Hepatocyte (in vitro differentiated cells): ENCODE results near the gene TMEM252. TPM values are rescaled to one million over a fixed set of nuclear protein-coding genes. Genes with fewer than 3 reads are reported as not detected.

ENCODE experiments used
- DNase-seq: peaks from one replicate; pipeline ENCODE4 v3.0.0-alpha.2; 2016; ENCODE audit warnings: low spot score
- H2AFZ ChIP-seq: fragments of 200-600 bp; sonication (generic); 2 replicates; pipeline ENCODE4 v1.6.0; 2016; ENCODE audit warnings: antibody characterized with exemption, mild to moderate bottlenecking
- H3K27ac ChIP-seq: fragments of 200-600 bp; sonication (generic); 2 replicates; pipeline ENCODE4 v1.5.1; 2016; ENCODE audit warnings: mild to moderate bottlenecking
- H3K27me3 ChIP-seq: fragments of 200-600 bp; sonication (generic); 2 replicates; pipeline ENCODE4 v1.6.1; 2016
- H3K36me3 ChIP-seq: fragments of 200-600 bp; sonication (generic); replicated peaks from 2 replicates; pipeline ENCODE4 v1.5.1; 2016; ENCODE audit warnings: low read depth; ENCODE audit not compliant: insufficient read depth
- H3K4me1 ChIP-seq: fragments of 200-600 bp; sonication (generic); 2 replicates; pipeline ENCODE4 v1.5.1; 2016; ENCODE audit warnings: mild to moderate bottlenecking, moderate library complexity; ENCODE audit not compliant: insufficient read depth
- H3K4me2 ChIP-seq: fragments of 200-600 bp; sonication (generic); 2 replicates; pipeline ENCODE4 v1.6.0; 2016
- H3K4me3 ChIP-seq: fragments of 200-600 bp; sonication (generic); 2 replicates; pipeline ENCODE4 v1.5.1; 2016; ENCODE audit warnings: mild to moderate bottlenecking
- H3K79me2 ChIP-seq: fragments of 200-600 bp; sonication (generic); 2 replicates; pipeline ENCODE4 v1.6.0; 2017; ENCODE audit warnings: mild to moderate bottlenecking
- H3K9me2 ChIP-seq: fragments of 200-600 bp; sonication (generic); replicated peaks from 2 replicates; pipeline ENCODE4 v1.6.0; 2017; ENCODE audit warnings: mild to moderate bottlenecking; ENCODE audit not compliant: insufficient read depth
- H3K9me3 ChIP-seq: fragments of 200-600 bp; sonication (generic); 2 replicates; pipeline ENCODE4 v1.5.1; 2016; ENCODE audit warnings: low read depth, mild to moderate bottlenecking
- H4K20me1 ChIP-seq: fragments of 200-600 bp; sonication (generic); 2 replicates; pipeline ENCODE4 v1.6.0; 2016; ENCODE audit warnings: mild to moderate bottlenecking; ENCODE audit not compliant: insufficient read depth, poor library complexity, severe bottlenecking
- EZH2 ChIP-seq: fragments of 200-600 bp; sonication (generic); IDR thresholded peaks from 2 replicates; pipeline ENCODE4 v1.6.1; 2016; ENCODE audit warnings: antibody characterized with exemption, mild to moderate bottlenecking, borderline replicate concordance
- EZH2phosphoT487 ChIP-seq: fragments of 200-600 bp; sonication (generic); IDR thresholded peaks from one replicate; pipeline ENCODE4 v1.6.1; 2018; ENCODE audit warnings: antibody characterized with exemption, mild to moderate bottlenecking, low read depth, moderate library complexity; ENCODE audit not compliant: unreplicated experiment, severe bottlenecking
- WGBS: methylation state at CpG from one replicate; pipeline ENCODE4 v1.1.6; 2016; ENCODE audit warnings: low lambda C conversion rate; ENCODE audit errors: missing lambda C conversion rate; 5-methylcytosine and 5-hydroxymethylcytosine counted together
- polyA plus RNA-seq: library from polyadenylated mRNA; unstranded; fragments of >200 nt; fragmentation: Nextera tagmentation; extraction: Ambion mirVana; gene quantifications from 2 replicates; pipeline ENCODE4 v1.2.1, GENCODE V29; 2016
- total RNA-seq: library from RNA; depleted of rRNA; stranded (reverse); fragments of >200 nt; gene quantifications from 2 replicates; pipeline ENCODE4 v1.2.3, GENCODE V29; 2014
- TF ChIP-seq, protein P1 (sequence below): fragments of 200-600 bp; sonication (generic); IDR thresholded peaks from 2 replicates; pipeline ENCODE4 v1.5.1; 2016; ENCODE audit warnings: antibody characterized with exemption, mild to moderate bottlenecking; ENCODE audit not compliant: poor library complexity

Gene TMEM252
- total and polyA plus RNA-seq, 2 experiments from 2014 or later, result 0.16 TPM; not detected in 1

DNA sequence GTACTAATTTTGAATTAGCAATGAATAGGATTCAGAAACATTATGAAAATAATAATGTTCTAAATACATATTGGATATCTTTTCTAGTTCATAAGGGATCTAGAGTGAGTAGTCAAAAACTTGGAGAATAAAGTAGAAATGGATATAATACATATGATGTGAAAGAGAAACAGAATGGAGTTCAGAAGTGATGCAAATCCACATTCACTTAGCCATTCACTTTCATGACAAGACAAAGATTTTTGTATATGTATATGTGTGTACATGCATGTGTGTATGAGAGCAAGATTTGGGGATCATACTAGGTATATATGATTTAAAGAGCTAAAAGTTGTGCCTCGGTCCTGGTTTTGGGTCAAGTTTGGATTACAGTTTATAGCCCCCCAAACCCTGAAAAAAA is 34.1 kb downstream of the TMEM252 start:
- no peaks in the 10 kb centered on the region for H3K36me3 ChIP-seq
- no peak overlapping the region for H3K4me2 ChIP-seq
- no peaks in the 10 kb centered on the region for H4K20me1 ChIP-seq
- 100% methylated on average over 1 of the region's 1 CpG for WGBS
- H3K9me3 ChIP-seq, result no peaks in the 10 kb centered on the region
- no peak overlapping the region for H2AFZ ChIP-seq
- H3K79me2 ChIP-seq, result no peaks in the 10 kb centered on the region
- H3K27me3 ChIP-seq, result no peaks in the 10 kb centered on the region
- H3K4me1 ChIP-seq, result peaks cover 2% of the 10 kb centered on the region
- no peak overlapping the region for H3K4me3 ChIP-seq
- no peaks in the 10 kb centered on the region for H3K9me2 ChIP-seq
- DNase-seq, result no peak
- TF ChIP-seq, protein P1, sequence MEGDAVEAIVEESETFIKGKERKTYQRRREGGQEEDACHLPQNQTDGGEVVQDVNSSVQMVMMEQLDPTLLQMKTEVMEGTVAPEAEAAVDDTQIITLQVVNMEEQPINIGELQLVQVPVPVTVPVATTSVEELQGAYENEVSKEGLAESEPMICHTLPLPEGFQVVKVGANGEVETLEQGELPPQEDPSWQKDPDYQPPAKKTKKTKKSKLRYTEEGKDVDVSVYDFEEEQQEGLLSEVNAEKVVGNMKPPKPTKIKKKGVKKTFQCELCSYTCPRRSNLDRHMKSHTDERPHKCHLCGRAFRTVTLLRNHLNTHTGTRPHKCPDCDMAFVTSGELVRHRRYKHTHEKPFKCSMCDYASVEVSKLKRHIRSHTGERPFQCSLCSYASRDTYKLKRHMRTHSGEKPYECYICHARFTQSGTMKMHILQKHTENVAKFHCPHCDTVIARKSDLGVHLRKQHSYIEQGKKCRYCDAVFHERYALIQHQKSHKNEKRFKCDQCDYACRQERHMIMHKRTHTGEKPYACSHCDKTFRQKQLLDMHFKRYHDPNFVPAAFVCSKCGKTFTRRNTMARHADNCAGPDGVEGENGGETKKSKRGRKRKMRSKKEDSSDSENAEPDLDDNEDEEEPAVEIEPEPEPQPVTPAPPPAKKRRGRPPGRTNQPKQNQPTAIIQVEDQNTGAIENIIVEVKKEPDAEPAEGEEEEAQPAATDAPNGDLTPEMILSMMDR, result no peak
- no peak for TF ChIP-seq EZH2phosphoT487
- no peak for TF ChIP-seq EZH2
- H3K27ac ChIP-seq, result peak overlapping the region; percentile 36

DNA sequence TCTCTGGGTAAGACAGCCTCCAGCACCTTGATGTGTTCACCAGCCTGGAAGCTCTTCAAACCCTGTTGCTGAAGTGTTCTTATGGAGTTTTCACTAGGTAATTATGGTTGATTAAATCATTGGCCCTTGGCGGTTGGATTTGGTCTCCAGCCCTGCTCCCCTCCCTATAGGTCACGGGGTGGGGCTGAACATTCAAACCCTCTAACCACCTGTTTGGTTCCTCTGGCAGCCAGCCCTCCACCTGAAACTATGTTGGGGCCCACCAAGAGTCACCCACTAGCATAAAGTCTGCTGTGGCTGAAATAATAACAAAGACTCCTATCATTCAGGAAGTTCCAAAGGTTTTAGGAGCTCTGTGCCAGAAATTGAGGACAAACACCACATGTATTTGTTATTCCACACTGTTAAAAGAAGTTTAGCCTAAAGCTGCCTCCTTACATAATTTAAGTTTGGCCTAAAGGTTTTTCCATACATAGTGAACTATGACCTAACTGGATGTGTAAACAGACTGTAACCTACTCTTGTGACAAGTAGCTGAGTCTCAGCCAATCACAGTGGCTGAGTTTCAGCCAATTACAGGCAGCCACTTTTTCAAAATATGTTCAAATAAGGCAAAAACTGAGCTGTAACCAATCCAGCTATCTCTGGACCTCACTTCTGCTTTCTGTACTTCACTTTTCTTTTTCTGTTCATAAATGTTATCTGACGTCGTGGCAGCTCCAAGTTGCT is 34.8 kb downstream of the TMEM252 start:
- H3K36me3 ChIP-seq, result no peaks in the 10 kb centered on the region
- no peaks in the 10 kb centered on the region for H3K27me3 ChIP-seq
- no peaks in the 10 kb centered on the region for H3K79me2 ChIP-seq
- peaks cover 9% of the 10 kb centered on the region for H3K4me1 ChIP-seq
- no peak overlapping the region for H2AFZ ChIP-seq
- no peak for DNase-seq
- H3K4me3 ChIP-seq, result no peak overlapping the region
- TF ChIP-seq, protein P1, result no peak
- no peak for TF ChIP-seq EZH2
- TF ChIP-seq EZH2phosphoT487, result no peak
- H3K9me2 ChIP-seq, result no peaks in the 10 kb centered on the region
- peak overlapping the region; percentile 38 for H3K27ac ChIP-seq
- WGBS, result 87% methylated on average over 4 of the region's 4 CpGs
- no peaks in the 10 kb centered on the region for H4K20me1 ChIP-seq
- H3K9me3 ChIP-seq, result no peaks in the 10 kb centered on the region
- no peak overlapping the region for H3K4me2 ChIP-seq

DNA sequence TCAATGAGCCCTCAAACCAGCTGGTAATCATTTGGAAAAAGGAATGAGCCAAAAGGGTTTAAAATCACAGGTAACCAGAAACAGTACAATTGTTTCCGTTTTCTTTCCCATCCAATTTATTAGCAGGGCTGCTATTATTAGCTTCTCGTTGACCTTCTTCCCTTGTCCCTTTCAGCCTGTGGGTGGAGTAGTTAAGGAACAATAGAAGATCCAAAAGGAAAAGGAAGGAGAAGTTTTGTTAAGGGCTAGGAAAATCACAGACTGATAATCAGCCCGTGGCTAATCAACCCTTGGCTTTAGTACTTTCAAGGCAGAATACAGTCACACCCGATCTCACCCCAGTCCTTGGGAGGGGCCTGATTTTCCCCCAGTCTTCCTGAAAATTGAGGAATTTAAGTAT is 38.4 kb downstream of the TMEM252 start:
- no peak overlapping the region for H3K4me3 ChIP-seq
- no peak overlapping the region for H3K27ac ChIP-seq
- WGBS, result 62% methylated on average over 4 of the region's 4 CpGs
- H3K79me2 ChIP-seq, result no peaks in the 10 kb centered on the region
- no peaks in the 10 kb centered on the region for H3K36me3 ChIP-seq
- H3K9me3 ChIP-seq, result no peaks in the 10 kb centered on the region
- no peaks in the 10 kb centered on the region for H3K27me3 ChIP-seq
- no peak for TF ChIP-seq EZH2phosphoT487
- TF ChIP-seq, protein P1, result no peak
- TF ChIP-seq EZH2, result no peak
- H3K9me2 ChIP-seq, result no peaks in the 10 kb centered on the region
- H3K4me1 ChIP-seq, result peaks cover 16% of the 10 kb centered on the region
- no peak for DNase-seq
- H4K20me1 ChIP-seq, result no peaks in the 10 kb centered on the region
- H3K4me2 ChIP-seq, result no peak overlapping the region
- H2AFZ ChIP-seq, result no peak overlapping the region
